Right lung (tissue), 5 donors: ENCODE data around the gene GOLGA3. TPM values are rescaled to one million over a fixed set of nuclear protein-coding genes. Genes with fewer than 3 reads are reported as not detected.

Source experiments
- DNase-seq, 2 donors: peaks; one replicate each; pipeline ENCODE4 v3.0.0-alpha.2; 2013
- polyA plus RNA-seq, 5 donors: library from polyadenylated mRNA; unstranded; fragments of 120-200 nt; gene quantifications; one replicate each; pipeline versions ENCODE4 v1.2.1 to v1.2.3, GENCODE V29; 2013; ENCODE audit warnings: inconsistent platforms in 1 of 5, low replicate concordance in 1 of 5; ENCODE audit not compliant: insufficient read length in 5 of 5, insufficient read depth in 1 of 5

Gene GOLGA3
- polyA plus RNA-seq, 5 donors, result 27.9 to 50.0 (median 37.5) TPM

- no peak for DNase-seq
Observed at GRCh38 chr12:132720606-132721345, 107.9 kb downstream of the GOLGA3 start.

GRCh38 chr12:132719954-132720324, 108.7 kb downstream of the GOLGA3 start:
- DNase-seq, result no peak

GRCh38 chr12:132719141-132719953, 109.3 kb downstream of the GOLGA3 start:
- no peak for DNase-seq

Other genes starting within 250 kb of the GOLGA3 start
- gene LRCOL1, start 218.3 kb downstream of the GOLGA3 start, polyA plus RNA-seq, result 1 to 10 TPM in 3 of 5 donors, under 1 TPM in 2; 0.74 to 2.2 (median 1.3) TPM
- gene P2RX2, start 210.1 kb downstream of the GOLGA3 start, polyA plus RNA-seq, result 10 to 100 TPM in 1 of 5 donors, 1 to 10 TPM in 4; 3.3 to 10.8 (median 4.9) TPM
- 10 to 100 TPM; 43.0 to 56.1 (median 50.5) TPM for gene POLE, start 141.5 kb downstream of the GOLGA3 start, polyA plus RNA-seq
- 10 to 100 TPM; 36.6 to 53.8 (median 41.9) TPM for gene PXMP2, start 141.3 kb downstream of the GOLGA3 start, polyA plus RNA-seq
- 10 to 100 TPM; 11.4 to 22.0 (median 15.0) TPM for gene PGAM5, start 118.0 kb downstream of the GOLGA3 start, polyA plus RNA-seq
- 10 to 100 TPM; 64.1 to 84.7 (median 75.1) TPM for gene ANKLE2, start 67.0 kb downstream of the GOLGA3 start, polyA plus RNA-seq
- 10 to 100 TPM; 22.4 to 26.3 (median 24.1) TPM for gene CHFR, start 58.7 kb upstream of the GOLGA3 start, polyA plus RNA-seq
- gene ZNF605, start 127.4 kb upstream of the GOLGA3 start, polyA plus RNA-seq, result 10 to 100 TPM; 15.7 to 30.3 (median 23.7) TPM
- gene ZNF26, start 157.5 kb upstream of the GOLGA3 start, polyA plus RNA-seq, result 10 to 100 TPM; 13.4 to 18.0 (median 15.0) TPM
- 10 to 100 TPM; 44.5 to 93.7 (median 75.6) TPM for gene ZNF84, start 208.6 kb upstream of the GOLGA3 start, polyA plus RNA-seq